Natural killer cell (primary cell): ENCODE data around the gene FANK1. TPM values are rescaled to one million over a fixed set of nuclear protein-coding genes. Genes with fewer than 3 reads are reported as not detected.
A peak's percentile ranks its signal among the peaks of the same experiment; 100 is the strongest.

ENCODE experiments used
- ATAC-seq, 3 donors: fragments of 150-1000 bp in 2 of 3; fragments of 200-7000 bp in 1 of 3; cut with Tn5 transposase; 1 replicate in 1 of 3; 2 replicates in 2 of 3; pipeline ENCODE4 v1.10.0; 2021; ENCODE audit warnings: mild to moderate bottlenecking in 2 of 3, moderate library complexity in 2 of 3
- DNase-seq, 2 donors: peaks; one replicate each; pipeline versions ENCODE4 v3.0.0 to v3.0.0-alpha.2; 2013 to 2021; ENCODE audit warnings: mixed read lengths in 1 of 2
- H3K27ac ChIP-seq: one replicate; pipeline ENCODE4 v1.5.1; 2013; ENCODE audit warnings: mild to moderate bottlenecking, low read length
- H3K27me3 ChIP-seq: one replicate; pipeline ENCODE4 v1.6.1; 2013; ENCODE audit warnings: low read length; ENCODE audit not compliant: control insufficient read depth, insufficient read depth
- H3K36me3 ChIP-seq: one replicate; pipeline ENCODE4 v1.6.1; 2013; ENCODE audit warnings: low read length; ENCODE audit not compliant: control insufficient read depth, insufficient read depth
- H3K4me1 ChIP-seq: one replicate; pipeline ENCODE4 v1.6.1; 2013; ENCODE audit warnings: low read length; ENCODE audit not compliant: control insufficient read depth, insufficient read depth
- H3K4me3 ChIP-seq: one replicate; pipeline ENCODE4 v1.5.1; 2013; ENCODE audit warnings: low read length
- H3K9me3 ChIP-seq: one replicate; pipeline ENCODE4 v1.6.1; 2013; ENCODE audit warnings: low read length; ENCODE audit not compliant: control insufficient read depth, insufficient read depth
- H3K27ac Mint-ChIP-seq, 2 donors: one replicate each; pipeline ENCODE4 v1.8.0; 2022; ENCODE audit warnings: mild to moderate bottlenecking in 2 of 2, mixed read lengths in 2 of 2, moderate library complexity in 1 of 2
- H3K27me3 Mint-ChIP-seq, 2 donors: one replicate each; pipeline ENCODE4 v1.8.0; 2022; ENCODE audit warnings: low read depth in 2 of 2, mixed read lengths in 2 of 2
- H3K36me3 Mint-ChIP-seq: one replicate; pipeline ENCODE4 v1.8.0; 2022; ENCODE audit warnings: mixed read lengths
- H3K4me1 Mint-ChIP-seq, 2 donors: one replicate each; pipeline ENCODE4 v1.8.0; 2022; ENCODE audit warnings: mixed read lengths in 2 of 2
- H3K4me3 Mint-ChIP-seq: one replicate; pipeline ENCODE4 v1.8.0; 2022; ENCODE audit warnings: mild to moderate bottlenecking, moderate library complexity, mixed read lengths
- H3K9me3 Mint-ChIP-seq, 2 donors: one replicate each; pipeline ENCODE4 v1.8.0; 2022; ENCODE audit warnings: mixed read lengths in 2 of 2
- CTCF ChIP-seq: fragments of 200-600 bp; IDR thresholded peaks from one replicate; pipeline ENCODE4 v1.8.0; 2022; ENCODE audit warnings: antibody characterized with exemption
- WGBS: methylation state at CpG from one replicate; pipeline ENCODE4 v1.1.7; 2013; ENCODE audit warnings: missing lambda C conversion rate; ENCODE audit not compliant: insufficient coverage; 5-methylcytosine and 5-hydroxymethylcytosine counted together
- intact Hi-C: fragments of 100-400 bp; cut with micrococcal nuclease; formaldehyde crosslinking; loops from one replicate; pipeline ENCODE4 v1.14.2; 2022
- total RNA-seq, 4 donors: library from RNA; stranded (reverse); fragments of 120-200 nt in 1 of 4; gene quantifications; one replicate each; pipeline versions ENCODE4 v1.2.3 to v1.2.4, GENCODE V29; 2013 to 2022

FANK1 gene
- total RNA-seq, 3 donors from 2014 or later (not counting 1 experiment from before 2014, with no cell fraction given): not detected

DNA sequence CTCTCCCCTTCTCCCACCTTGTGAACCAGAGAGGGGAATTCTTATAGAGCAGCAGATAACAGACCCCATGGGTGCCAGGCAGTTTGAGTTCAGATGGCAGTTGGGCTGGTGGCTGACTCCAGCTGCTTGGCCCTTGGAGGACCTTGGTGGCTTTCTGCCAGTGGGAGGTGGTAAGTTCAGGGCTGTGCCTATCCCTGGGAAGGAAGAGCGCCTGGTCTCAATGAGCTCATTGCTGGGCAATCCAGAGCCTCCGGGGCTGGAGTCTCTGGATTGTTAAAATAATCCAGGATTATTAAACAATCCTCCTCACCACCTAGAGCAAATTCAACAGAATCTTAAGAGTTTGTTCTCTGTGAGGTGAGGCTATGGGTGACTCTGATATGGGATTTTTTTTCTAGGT is 105.2 kb downstream of the FANK1 start:
- H3K4me3 ChIP-seq: no peak overlapping the region
- H3K9me3 ChIP-seq: no peaks in the 10 kb centered on the region
- Mint-ChIP-seq H3K4me3 (no peak overlapping the region), H3K27ac (no peak overlapping the region), H3K36me3 (peaks cover 6% of the 10 kb centered on the region), H3K4me1 (peaks cover 21 to 35% of the 10 kb centered on the region in 2 donors), H3K27me3 (no peaks in the 10 kb centered on the region), H3K9me3 (no peaks in the 10 kb centered on the region)
- peaks cover 3% of the 10 kb centered on the region for H3K4me1 ChIP-seq
- intact Hi-C loops: no loop called here
- TF ChIP-seq CTCF: no peak
- ATAC-seq (peak in 1 of 3 donors; percentile 28), DNase-seq (no peak)
- no peaks in the 10 kb centered on the region for H3K27me3 ChIP-seq
- no peaks in the 10 kb centered on the region for H3K36me3 ChIP-seq
- no peak overlapping the region for H3K27ac ChIP-seq
- 95% methylated on average over 2 of the region's 2 CpGs for WGBS

- H3K27me3 Mint-ChIP-seq: no peaks in the 10 kb centered on the region
- H3K4me3 ChIP-seq: no peak overlapping the region
- H3K36me3 ChIP-seq: no peaks in the 10 kb centered on the region
- peaks cover 16 to 31% of the 10 kb centered on the region in 2 donors for H3K4me1 Mint-ChIP-seq
- H3K27ac Mint-ChIP-seq: no peak overlapping the region
- no peak overlapping the region for H3K4me3 Mint-ChIP-seq
- peaks cover 3% of the 10 kb centered on the region for H3K36me3 Mint-ChIP-seq
- H3K27ac ChIP-seq: no peak overlapping the region
- H3K9me3 ChIP-seq: no peaks in the 10 kb centered on the region
- TF ChIP-seq CTCF: no peak
- H3K27me3 ChIP-seq: no peaks in the 10 kb centered on the region
- no peaks in the 10 kb centered on the region for H3K9me3 Mint-ChIP-seq
- no peaks in the 10 kb centered on the region for H3K4me1 ChIP-seq
- intact Hi-C loops: no loop called here
- DNase-seq (no peak), ATAC-seq (no peak)
- 79% methylated on average over 8 of the region's 8 CpGs for WGBS
Observed at GRCh38 chr10:126004752-126005151, 108.4 kb downstream of the FANK1 start.

- Histone ChIP-seq H3K9me3 (no peaks in the 10 kb centered on the region), H3K27ac (no peak overlapping the region), H3K36me3 (no peaks in the 10 kb centered on the region), H3K4me1 (peaks cover under 1% of the 10 kb centered on the region), H3K27me3 (no peaks in the 10 kb centered on the region), H3K4me3 (no peak overlapping the region)
- Mint-ChIP-seq H3K4me1 (peaks cover 10 to 34% of the 10 kb centered on the region in 2 donors), H3K27ac (peak overlapping the region in 1 of 2 donors; percentile 47), H3K36me3 (no peaks in the 10 kb centered on the region), H3K9me3 (no peaks in the 10 kb centered on the region), H3K4me3 (no peak overlapping the region), H3K27me3 (no peaks in the 10 kb centered on the region)
- ATAC-seq (peak in 2 of 3 donors; percentile 69 to 72), DNase-seq (no peak)
- WGBS: 72% methylated on average over 4 of the region's 5 CpGs
- intact Hi-C loops: no loop called here
- no peak for TF ChIP-seq CTCF
Observed at GRCh38 chr10:126006264-126006663, 109.9 kb downstream of the FANK1 start.

DNA sequence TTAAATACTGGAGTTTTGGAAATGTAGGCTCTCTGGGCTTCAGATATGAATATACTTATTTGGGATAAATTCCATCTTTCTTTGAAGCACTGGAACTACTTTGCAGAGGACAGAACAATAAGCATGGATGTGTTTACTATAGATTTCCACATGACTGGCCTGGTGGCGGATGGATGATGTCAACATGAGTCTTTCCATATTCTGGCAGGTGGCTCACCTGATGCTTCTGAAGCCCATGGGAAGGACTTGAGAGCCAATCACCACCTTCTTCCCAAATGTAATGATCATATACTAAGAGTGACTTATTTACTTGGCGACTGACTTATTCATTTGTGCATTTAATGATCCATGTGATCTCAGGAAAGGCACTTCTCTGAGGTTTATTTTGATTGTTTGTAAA is 110.5 kb downstream of the FANK1 start:
- H3K27ac ChIP-seq: no peak overlapping the region
- ATAC-seq (no peak), DNase-seq (no peak)
- Mint-ChIP-seq H3K4me3 (no peak overlapping the region), H3K27me3 (no peaks in the 10 kb centered on the region), H3K9me3 (no peaks in the 10 kb centered on the region), H3K4me1 (peaks cover 16 to 39% of the 10 kb centered on the region in 2 donors), H3K36me3 (no peaks in the 10 kb centered on the region), H3K27ac (no peak overlapping the region)
- 100% methylated on average over 1 of the region's 2 CpGs for WGBS
- peaks cover 6% of the 10 kb centered on the region for H3K4me1 ChIP-seq
- H3K9me3 ChIP-seq: no peaks in the 10 kb centered on the region
- no peaks in the 10 kb centered on the region for H3K36me3 ChIP-seq
- H3K27me3 ChIP-seq: no peaks in the 10 kb centered on the region
- no peak overlapping the region for H3K4me3 ChIP-seq
- no peak for TF ChIP-seq CTCF
- intact Hi-C loops: no loop called here
